GM12865 (cell line): ENCODE data around the gene MEN1.

Source experiments
- DNase-seq: peaks from one replicate; pipeline ENCODE4 v3.0.0; 2010; ENCODE audit warnings: low read depth
- H3K4me3 ChIP-seq: 2 replicates; pipeline ENCODE4 v1.5.1; 2011; ENCODE audit warnings: mild to moderate bottlenecking, low read depth, low read length, control low read depth
- CTCF ChIP-seq: IDR thresholded peaks from 2 replicates; pipeline ENCODE4 v1.5.1; 2011; ENCODE audit warnings: low read length, control low read depth, low read depth, inconsistent platforms; ENCODE audit not compliant: insufficient read depth; ENCODE audit errors: missing control alignments

Gene MEN1

GRCh38 chr11:64855596-64856304 is 45.4 kb upstream of the MEN1 start:
- DNase-seq, result no peak
- H3K4me3 ChIP-seq, result no peak overlapping the region
- no peak for TF ChIP-seq CTCF

- no peak for DNase-seq
- H3K4me3 ChIP-seq, result no peak overlapping the region
- no peak for TF ChIP-seq CTCF
These were observed 44.5 kb upstream of the MEN1 start for GRCh38 chr11:64854534-64855502.

- TF ChIP-seq CTCF, result no peak
- no peak overlapping the region for H3K4me3 ChIP-seq
- DNase-seq, result no peak
These were observed 43.8 kb upstream of the MEN1 start for GRCh38 chr11:64854157-64854533.

GRCh38 chr11:64853709-64854108 is 43.4 kb upstream of the MEN1 start:
- peak; percentile 33 for DNase-seq
- TF ChIP-seq CTCF, result no peak
- H3K4me3 ChIP-seq, result no peak overlapping the region; the same call in 1 of the 2 replicates

- H3K4me3 ChIP-seq, result 0 out of 2 replicates have a peak overlapping the region, but pooled peaks have one; percentile 19
- peak; percentile 66 for DNase-seq
These were observed 42.6 kb upstream of the MEN1 start for GRCh38 chr11:64852804-64853509.

More at GRCh38 chr11:64852804-64853509, 42.6 kb upstream of the MEN1 start:
- TF ChIP-seq CTCF, result no peak
